Measurements from ENCODE around the gene MAML2.

DNA sequence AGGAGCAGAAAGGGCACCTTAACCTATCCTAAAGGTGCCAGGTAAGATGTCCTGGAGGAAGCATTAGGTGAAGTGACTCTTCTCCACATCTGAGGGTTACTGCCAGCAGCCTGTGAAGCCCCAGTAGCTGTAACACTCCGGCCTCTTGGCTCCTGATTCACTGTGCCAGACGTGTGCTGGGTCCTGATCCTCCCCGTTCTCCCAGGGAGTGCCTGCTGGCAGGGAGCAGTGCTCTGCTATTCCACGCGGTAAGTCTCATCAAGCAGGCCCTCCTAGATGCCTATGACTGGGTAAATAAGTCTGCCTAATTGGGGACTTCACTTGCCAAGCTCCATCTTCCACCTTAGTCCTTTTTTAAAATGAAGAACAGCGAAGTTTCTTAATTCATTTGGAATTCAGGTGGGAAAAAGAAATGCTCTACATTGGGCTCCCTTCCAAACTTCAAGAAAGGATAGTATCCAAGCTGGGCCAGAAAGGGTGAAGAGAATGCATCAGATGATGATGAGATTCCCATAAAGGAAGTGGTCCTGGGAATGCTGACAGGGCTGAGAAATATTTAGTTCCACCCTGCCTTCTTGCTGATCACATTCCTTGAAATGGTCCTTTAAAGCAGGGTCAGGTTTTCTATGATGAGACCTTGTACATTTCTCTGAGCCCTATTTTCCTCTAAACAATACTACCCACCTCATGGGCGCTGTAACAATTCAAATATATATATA is 188.0 kb downstream of the MAML2 start:
- TF ChIP-seq, protein P1, sequence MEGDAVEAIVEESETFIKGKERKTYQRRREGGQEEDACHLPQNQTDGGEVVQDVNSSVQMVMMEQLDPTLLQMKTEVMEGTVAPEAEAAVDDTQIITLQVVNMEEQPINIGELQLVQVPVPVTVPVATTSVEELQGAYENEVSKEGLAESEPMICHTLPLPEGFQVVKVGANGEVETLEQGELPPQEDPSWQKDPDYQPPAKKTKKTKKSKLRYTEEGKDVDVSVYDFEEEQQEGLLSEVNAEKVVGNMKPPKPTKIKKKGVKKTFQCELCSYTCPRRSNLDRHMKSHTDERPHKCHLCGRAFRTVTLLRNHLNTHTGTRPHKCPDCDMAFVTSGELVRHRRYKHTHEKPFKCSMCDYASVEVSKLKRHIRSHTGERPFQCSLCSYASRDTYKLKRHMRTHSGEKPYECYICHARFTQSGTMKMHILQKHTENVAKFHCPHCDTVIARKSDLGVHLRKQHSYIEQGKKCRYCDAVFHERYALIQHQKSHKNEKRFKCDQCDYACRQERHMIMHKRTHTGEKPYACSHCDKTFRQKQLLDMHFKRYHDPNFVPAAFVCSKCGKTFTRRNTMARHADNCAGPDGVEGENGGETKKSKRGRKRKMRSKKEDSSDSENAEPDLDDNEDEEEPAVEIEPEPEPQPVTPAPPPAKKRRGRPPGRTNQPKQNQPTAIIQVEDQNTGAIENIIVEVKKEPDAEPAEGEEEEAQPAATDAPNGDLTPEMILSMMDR (IDR thresholded peaks at IDR 0.05; ENCODE audit: insufficient read depth, low read length): no peak
- TF ChIP-seq SPI1 (IDR thresholded peaks at IDR 0.05; ENCODE audit: borderline replicate concordance, low read depth) (no peak), GABPA (IDR thresholded peaks at IDR 0.05; ENCODE audit: low read depth) (no peak), POLR2AphosphoS5 (IDR thresholded peaks at IDR 0.05; ENCODE audit: low read depth) (no peak)

Data from HL-60 (cell line).